Stimulated activated CD8-positive, alpha-beta memory T cell treated with anti-CD3 and anti-CD28 coated beads, Interleukin-15, amount 100 ng/mL, for 48 hours (primary cell): Measurements from ENCODE around the gene FOXC1.

Experiments used
- DNase-seq, 2 donors: peaks; one replicate each; pipeline ENCODE4 v3.0.0-alpha.2; 2020; ENCODE audit warnings: low read depth in 2 of 2

Gene FOXC1

GRCh38 chr6:1623769-1624057 lies 14.0 kb downstream of the FOXC1 start:
- DNase-seq = no peak

- peak in 1 of 2 donors; percentile 21 for DNase-seq
These were observed 14.5 kb downstream of the FOXC1 start for GRCh38 chr6:1624058-1624850.

DNA sequence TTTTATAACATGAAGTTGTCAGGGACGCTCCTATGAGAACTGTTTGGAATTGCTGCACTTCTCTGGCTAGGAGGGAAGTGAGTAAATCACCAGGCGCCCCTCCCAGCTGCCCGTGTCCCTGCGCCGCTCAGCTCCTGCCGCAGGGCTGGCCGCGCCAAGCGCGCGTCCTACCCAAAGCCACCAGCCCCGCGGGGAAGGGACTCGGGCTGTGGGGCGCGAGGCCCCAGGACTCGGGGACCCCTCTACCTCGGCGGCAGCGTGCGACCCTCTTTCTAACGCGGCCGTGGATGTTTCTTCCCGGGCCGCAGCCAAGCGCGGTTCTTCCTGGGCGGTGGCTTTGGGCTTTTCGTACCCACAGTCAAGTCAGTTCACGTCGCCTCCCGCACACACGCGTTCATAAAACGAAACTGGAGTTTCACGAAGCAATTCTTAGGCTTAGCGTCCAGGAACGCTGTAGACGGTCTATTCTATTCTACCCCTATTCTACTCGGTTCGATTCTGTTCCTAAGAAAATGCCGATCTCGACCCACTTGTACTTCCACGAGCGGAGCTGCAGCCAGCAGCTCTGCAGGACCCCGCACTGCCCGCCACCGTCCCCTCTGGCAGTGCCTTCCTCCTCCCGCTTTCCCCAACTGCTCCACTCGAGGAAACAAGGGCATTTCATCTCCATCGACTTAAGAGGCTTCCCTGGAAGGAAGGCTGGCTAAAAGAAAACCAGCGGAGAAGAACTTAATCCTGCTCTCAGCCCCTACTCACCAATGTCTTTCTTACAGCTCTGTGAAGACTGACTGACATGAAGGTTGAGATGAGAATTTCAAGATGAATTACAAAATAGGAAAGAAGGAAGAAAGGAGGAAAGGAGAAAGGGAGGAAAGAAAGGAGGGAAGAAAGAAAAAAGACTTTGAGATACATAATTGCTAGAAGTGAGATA lies 15.4 kb downstream of the FOXC1 start:
- no peak for DNase-seq

GRCh38 chr6:1625794-1626435 lies 16.2 kb downstream of the FOXC1 start:
- no peak for DNase-seq

- DNase-seq = no peak
These were observed 16.8 kb downstream of the FOXC1 start for GRCh38 chr6:1626481-1626880.

GRCh38 chr6:1627827-1628560 lies 18.3 kb downstream of the FOXC1 start:
- DNase-seq = no peak

- DNase-seq = no peak
These were observed 19.6 kb downstream of the FOXC1 start for GRCh38 chr6:1629316-1629715.

DNA sequence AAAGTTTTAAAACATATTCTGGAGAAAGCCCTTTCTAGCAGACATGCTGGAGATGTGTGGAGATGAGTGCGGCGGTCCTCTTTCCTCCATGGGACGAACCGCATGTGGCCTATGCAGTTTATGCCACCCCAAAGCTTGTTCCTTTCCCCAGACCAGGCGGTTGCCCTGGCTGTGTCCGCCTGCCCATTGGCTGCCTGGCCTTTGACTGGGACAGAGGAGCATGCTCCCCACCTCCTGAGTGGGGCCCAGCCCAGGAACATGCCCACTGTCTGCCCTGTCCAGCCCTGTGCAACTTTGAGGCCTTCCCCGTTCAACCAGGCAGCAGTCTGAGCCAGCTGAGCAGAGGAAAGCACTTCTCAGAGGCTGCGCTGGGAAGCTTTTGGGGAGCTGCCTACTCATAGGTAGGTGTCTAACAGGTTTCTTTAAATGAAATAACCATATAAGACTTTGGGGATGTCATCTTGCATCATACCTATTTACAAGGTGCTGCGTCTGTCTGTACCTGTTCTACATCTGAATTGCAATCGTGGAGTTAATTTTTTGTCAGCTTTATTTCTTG lies 20.6 kb downstream of the FOXC1 start:
- DNase-seq = no peak

DNA sequence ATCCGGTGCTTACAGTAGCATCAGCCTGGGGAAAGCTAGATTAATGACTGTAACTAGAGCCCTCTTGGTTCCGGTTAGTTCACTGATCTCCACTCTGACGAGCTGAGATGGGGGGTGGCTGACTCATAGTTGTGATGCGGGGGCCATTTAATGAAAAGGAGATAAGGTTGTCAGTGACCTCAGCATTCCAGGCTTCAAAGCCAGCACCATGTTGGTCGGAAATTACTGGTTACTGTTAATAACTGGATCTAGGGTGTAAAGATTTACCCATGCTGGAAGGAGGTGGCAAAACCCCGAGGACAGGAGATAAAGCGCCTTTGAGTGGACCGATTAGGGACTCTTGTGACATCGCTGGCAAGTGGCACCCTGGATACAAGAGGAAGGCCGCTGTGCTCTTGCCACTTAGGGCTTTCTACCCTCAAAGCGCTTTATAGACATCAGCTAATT lies 21.1 kb downstream of the FOXC1 start:
- DNase-seq = no peak

DNA sequence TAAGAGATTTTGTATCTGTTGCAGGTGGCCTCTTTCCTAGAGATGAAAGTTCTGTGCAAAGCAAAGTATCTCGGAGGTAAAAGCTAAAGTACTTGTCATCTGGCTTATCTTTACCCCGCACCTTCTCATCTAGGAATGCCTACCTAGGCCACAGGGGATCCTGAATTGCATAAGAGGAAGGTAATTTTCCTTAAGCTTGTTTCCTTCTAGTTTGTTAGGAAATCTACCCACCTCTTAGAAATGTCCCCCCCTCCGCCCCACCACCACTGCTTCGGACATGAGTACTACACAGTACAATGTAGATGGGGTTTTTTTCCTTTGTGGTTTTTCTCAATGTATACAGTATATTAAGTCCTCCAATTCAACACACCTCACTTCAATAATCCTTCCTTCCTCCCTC lies 21.5 kb downstream of the FOXC1 start:
- no peak for DNase-seq

GRCh38 chr6:1633366-1634021 lies 23.8 kb downstream of the FOXC1 start:
- DNase-seq = no peak

- DNase-seq = no peak
These were observed 24.4 kb downstream of the FOXC1 start for GRCh38 chr6:1634081-1634480.

DNA sequence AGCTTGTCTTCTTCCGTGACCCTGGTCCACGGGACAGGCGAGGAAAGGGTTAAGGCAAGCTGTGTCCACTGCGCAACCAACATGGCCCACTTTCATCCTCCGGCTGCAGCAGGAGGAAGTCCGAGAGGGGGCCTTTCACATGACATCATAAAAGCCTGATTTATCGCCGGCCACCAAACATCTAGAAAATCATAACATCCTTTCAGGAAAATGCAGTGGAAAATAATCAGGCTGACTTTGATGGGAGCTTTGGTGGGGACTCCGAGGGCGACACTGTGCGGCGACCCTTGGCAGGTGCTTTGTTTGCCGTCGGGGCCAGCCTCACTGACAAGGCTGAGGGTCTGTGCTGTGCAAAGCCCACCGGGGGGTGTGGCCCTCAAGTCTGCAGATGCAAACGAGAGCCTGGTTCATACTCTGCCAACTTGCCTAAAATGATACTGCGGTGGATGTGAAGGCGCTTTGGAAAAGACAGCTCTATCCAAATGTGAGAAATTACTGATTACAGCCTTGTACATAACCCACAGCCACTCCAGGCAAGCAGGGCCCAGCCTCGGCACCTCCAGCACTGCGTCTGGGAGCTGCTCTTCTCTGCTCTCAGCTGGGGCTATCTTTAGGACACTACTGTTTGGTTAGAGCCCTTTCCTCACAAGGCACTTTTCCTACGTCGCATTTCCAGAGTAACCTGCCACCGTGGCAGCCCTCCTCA lies 25.7 kb downstream of the FOXC1 start:
- no peak for DNase-seq

DNA sequence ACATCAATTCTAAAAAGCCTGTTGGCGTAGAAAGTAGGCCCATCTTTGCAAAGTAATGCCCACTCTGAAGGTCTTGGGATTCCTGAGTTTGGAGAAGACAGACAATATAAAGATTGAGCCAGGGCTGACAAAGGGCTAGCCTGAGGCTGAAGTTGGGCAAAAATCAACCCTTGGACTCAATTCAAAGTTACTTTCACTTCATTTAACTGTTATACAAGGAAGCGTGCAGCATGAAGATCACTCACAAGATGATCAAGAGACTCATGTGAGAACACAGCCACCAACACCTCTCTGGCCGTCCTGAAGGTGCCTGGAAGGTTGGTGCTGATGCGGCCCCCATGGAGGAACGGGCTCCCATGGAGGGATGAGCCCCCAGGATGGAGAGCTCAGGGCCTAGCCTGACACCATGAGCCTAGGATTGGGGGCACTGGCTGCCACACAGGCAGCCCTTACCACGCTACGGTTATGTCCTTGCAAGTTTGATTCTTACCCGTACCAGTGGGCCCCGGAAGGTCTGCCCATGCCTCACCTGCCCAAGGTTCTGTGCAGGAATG lies 26.6 kb downstream of the FOXC1 start:
- no peak for DNase-seq

DNA sequence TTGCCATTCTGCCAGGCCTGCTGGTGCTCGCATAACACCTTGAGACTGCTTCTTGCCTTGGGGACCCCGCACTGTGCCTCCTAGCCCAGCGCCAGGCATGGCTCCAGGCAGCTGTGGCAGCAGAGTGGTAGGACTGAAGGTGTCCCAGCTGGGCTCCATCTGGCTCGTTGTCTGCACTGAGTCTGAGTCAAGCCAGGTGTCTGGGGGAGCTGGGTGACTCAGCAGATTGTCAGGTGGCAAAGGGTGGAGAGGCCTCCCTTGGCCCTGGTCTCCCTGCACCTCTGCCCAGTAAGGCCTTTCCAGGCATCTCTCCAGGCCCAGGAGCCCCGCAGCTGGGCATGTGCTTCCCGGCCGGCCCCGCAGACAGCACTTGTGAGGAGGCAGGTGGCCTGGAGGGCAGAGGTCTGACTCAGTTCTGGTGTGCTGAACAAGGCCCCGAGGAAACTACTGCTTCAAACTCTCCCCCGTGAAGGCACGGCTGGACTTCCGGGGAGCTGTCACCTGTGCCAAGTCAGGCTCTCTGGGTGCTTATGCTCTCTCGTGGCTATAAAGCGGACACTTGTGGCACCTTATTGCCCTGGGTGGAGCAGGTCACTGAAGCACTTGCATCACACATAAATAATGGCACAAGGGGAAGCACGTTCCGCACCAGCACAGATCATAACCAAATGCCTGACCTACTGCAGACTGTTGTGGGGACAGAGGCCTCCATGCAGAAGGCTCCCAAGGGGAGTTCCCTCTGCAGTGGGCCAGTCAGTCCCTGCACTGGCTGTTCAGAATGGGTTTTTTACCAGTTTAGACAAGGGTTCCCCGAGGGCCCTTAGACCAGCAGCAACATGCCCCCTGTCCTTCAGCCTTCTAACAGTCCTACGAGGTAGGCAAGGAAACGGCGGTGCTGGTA lies 27.5 kb downstream of the FOXC1 start:
- no peak for DNase-seq

- no peak for DNase-seq
These were observed 29.7 kb downstream of the FOXC1 start for GRCh38 chr6:1639430-1639829.

DNA sequence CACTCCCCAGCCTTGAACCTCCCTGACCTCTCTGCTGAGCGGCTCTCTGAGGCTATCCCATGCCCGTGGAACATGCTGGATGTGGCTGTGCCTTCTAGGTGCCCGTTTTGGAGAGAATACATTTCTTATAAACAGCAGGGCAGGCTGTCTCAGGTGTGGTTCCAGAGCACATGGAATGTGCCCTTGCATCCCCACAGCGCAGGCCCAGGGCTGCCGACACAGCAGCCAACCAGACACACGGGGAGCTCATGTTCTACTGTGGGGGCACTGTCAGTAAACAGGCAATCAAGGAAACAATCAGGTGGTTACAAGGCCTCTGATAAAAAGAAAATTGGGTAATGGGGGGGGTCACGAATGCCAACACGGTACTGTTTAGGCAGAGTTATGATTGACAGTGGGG lies 30.8 kb downstream of the FOXC1 start:
- no peak for DNase-seq

DNA sequence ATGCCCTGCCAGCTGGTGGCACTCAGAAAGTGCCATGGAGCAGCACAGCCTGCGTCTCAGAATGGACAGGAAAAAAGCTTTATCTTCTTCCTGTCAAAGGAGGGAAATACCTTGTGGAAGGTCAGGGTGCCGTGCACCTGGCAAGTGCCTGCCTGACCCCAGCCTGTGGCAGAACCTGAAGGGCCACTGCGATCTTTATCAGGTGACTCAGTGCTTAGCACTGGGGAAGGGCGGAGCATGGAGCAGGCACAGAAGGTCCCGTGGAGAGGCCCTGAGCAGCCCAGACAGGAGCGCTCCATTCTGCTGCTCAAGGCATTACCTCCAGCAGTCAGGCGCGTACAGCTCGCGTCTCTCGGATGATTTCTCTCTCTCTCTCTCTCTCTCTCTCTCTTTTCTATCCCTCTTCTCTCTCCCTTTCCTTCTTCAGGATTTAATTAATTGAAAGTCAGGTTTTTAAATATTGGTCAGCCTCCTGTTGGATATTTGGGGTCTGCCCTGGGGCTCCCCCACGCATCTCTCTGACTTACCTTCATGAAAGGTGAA lies 31.7 kb downstream of the FOXC1 start:
- no peak for DNase-seq

GRCh38 chr6:1643111-1643510 lies 33.4 kb downstream of the FOXC1 start:
- DNase-seq = no peak
